Endodermal cell (in vitro differentiated cells): ENCODE data around the gene POMP. TPM values are rescaled to one million over a fixed set of nuclear protein-coding genes. Genes with fewer than 3 reads are reported as not detected.

Source experiments
- DNase-seq: peaks from one replicate; pipeline ENCODE4 v3.0.0-alpha.2; 2017
- H3K27ac ChIP-seq: 2 replicates; pipeline ENCODE4 v1.5.1; 2013; ENCODE audit warnings: mild to moderate bottlenecking, low read depth, low read length, moderate library complexity
- H3K27me3 ChIP-seq: 2 replicates; pipeline ENCODE4 v1.6.1; 2013; ENCODE audit warnings: mild to moderate bottlenecking, low read length, moderate library complexity; ENCODE audit not compliant: insufficient read depth, control insufficient read depth, poor library complexity, severe bottlenecking
- H3K36me3 ChIP-seq: 2 replicates; pipeline ENCODE4 v1.7.0; 2013; ENCODE audit warnings: mild to moderate bottlenecking, low read length, moderate library complexity; ENCODE audit not compliant: control insufficient read depth, insufficient read depth
- H3K4me1 ChIP-seq: one replicate; pipeline ENCODE4 v1.7.0; 2013; ENCODE audit warnings: low read length; ENCODE audit not compliant: control insufficient read depth, insufficient read depth
- H3K4me3 ChIP-seq: 2 replicates; pipeline ENCODE4 v1.5.1; 2013; ENCODE audit warnings: mild to moderate bottlenecking, low read length, moderate library complexity
- H3K9ac ChIP-seq: 2 replicates; pipeline ENCODE4 v1.6.1; 2013; ENCODE audit warnings: mild to moderate bottlenecking, low read length, moderate library complexity; ENCODE audit not compliant: poor library complexity, severe bottlenecking; ENCODE audit errors: extremely low read depth
- H3K9me3 ChIP-seq: 2 replicates; pipeline ENCODE4 v1.6.1; 2013; ENCODE audit warnings: mild to moderate bottlenecking, low read length, moderate library complexity; ENCODE audit not compliant: control insufficient read depth
- H3K27ac Mint-ChIP-seq: 2 replicates; pipeline ENCODE4 v1.8.0; 2020; ENCODE audit warnings: mixed read lengths
- H3K27me3 Mint-ChIP-seq: 2 replicates; pipeline ENCODE4 v1.8.0; 2021; ENCODE audit warnings: mild to moderate bottlenecking, mixed read lengths; ENCODE audit not compliant: insufficient read depth
- H3K36me3 Mint-ChIP-seq: 2 replicates; pipeline ENCODE4 v1.8.0; 2020; ENCODE audit warnings: low read depth, mixed read lengths
- H3K4me1 Mint-ChIP-seq: 2 replicates; pipeline ENCODE4 v1.8.0; 2020; ENCODE audit warnings: mixed read lengths
- H3K4me3 Mint-ChIP-seq: 2 replicates; pipeline ENCODE4 v1.8.0; 2020; ENCODE audit warnings: mild to moderate bottlenecking, moderate library complexity, mixed read lengths
- H3K9me3 Mint-ChIP-seq: 2 replicates; pipeline ENCODE4 v1.8.0; 2020; ENCODE audit warnings: mild to moderate bottlenecking, mixed read lengths
- WGBS, 2 experiments: methylation state at CpG; one replicate each; pipeline versions ENCODE4 v1.1.5 to v1.1.7; 2013; ENCODE audit warnings: missing lambda C conversion rate in 2 of 2, mixed read lengths in 1 of 2; ENCODE audit not compliant: insufficient coverage in 1 of 2, insufficient read length in 1 of 2; 5-methylcytosine and 5-hydroxymethylcytosine counted together
- total RNA-seq, 2 donors: library from RNA; stranded (reverse); fragmentation: NEBNext Ultra II Directional in 1 of 2; extraction: Animal tissue kit (Norgen Biotek cat#: 25700) in 1 of 2; gene quantifications; 2 replicates in 1 of 2; 3 replicates in 1 of 2; pipeline ENCODE4 v1.2.1, GENCODE V29; 2021
- TF ChIP-seq, protein P1 (sequence below): fragments of 200-600 bp; sonication (generic); conservative IDR thresholded peaks from 2 replicates; pipeline ENCODE4 v1.5.0; 2021; ENCODE audit warnings: antibody characterized with exemption, mild to moderate bottlenecking

POMP gene
- total RNA-seq, 2 donors from 2014 or later: 88.8 to 95.4 TPM

DNA sequence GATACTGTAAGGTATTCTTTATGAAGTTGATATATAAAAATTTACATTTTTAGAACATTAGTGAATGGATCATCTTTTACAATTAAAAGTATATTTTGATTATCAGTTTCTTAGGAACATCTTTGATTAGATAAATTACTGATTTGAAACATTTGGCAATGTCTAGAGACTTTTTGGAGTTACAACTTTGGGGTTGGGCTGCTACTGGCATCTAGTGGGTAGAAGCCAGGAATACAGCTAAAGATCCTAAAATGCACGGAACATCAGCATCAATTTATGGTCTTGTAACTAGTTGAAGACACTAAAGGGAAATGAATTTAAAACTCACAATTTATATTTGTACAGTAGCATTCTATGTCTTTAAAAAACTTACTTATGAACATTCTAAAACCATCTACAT lies 19.9 kb downstream of the POMP start:
- Histone ChIP-seq H3K9me3 (no peaks in the 10 kb centered on the region), H3K4me1 (no peaks in the 10 kb centered on the region), H3K27ac (no peak overlapping the region), H3K4me3 (no peak overlapping the region), H3K36me3 (peaks cover 65% of the 10 kb centered on the region), H3K27me3 (no peaks in the 10 kb centered on the region), H3K9ac (no peak overlapping the region)
- Mint-ChIP-seq H3K9me3 (no peaks in the 10 kb centered on the region), H3K27ac (no peak overlapping the region), H3K36me3 (peaks cover 34% of the 10 kb centered on the region), H3K4me1 (no peaks in the 10 kb centered on the region), H3K27me3 (no peaks in the 10 kb centered on the region), H3K4me3 (no peak overlapping the region)
- TF ChIP-seq, protein P1, sequence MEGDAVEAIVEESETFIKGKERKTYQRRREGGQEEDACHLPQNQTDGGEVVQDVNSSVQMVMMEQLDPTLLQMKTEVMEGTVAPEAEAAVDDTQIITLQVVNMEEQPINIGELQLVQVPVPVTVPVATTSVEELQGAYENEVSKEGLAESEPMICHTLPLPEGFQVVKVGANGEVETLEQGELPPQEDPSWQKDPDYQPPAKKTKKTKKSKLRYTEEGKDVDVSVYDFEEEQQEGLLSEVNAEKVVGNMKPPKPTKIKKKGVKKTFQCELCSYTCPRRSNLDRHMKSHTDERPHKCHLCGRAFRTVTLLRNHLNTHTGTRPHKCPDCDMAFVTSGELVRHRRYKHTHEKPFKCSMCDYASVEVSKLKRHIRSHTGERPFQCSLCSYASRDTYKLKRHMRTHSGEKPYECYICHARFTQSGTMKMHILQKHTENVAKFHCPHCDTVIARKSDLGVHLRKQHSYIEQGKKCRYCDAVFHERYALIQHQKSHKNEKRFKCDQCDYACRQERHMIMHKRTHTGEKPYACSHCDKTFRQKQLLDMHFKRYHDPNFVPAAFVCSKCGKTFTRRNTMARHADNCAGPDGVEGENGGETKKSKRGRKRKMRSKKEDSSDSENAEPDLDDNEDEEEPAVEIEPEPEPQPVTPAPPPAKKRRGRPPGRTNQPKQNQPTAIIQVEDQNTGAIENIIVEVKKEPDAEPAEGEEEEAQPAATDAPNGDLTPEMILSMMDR: peak; percentile 58
- WGBS, 2 experiments: 92% methylated on average over 1 of the region's 1 CpG; no CpG with 5 or more reads in 1 of the 2 experiments
- DNase-seq: no peak

DNA sequence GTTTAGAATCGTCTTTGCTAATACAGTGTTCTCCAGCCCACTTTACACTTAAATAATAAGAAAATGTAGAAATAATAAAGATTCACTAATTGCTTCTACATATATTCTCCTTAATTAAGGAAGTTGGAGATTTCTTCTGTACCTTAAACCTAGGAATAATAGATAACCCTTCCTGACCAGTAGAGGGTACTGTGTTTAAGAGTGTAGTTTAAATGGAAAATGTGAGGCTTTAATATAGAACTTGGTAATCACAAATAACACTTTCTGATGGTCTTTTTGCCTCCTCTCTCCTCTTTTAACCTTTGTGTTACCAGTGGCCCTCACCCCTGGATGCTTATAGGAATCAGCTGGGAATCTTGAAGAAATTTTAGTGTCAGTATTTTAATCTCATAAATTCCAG lies 20.7 kb downstream of the POMP start:
- Mint-ChIP-seq H3K36me3 (peaks cover 26% of the 10 kb centered on the region), H3K27ac (no peak overlapping the region), H3K4me1 (peaks cover 3% of the 10 kb centered on the region), H3K9me3 (no peaks in the 10 kb centered on the region), H3K4me3 (no peak overlapping the region), H3K27me3 (no peaks in the 10 kb centered on the region)
- Histone ChIP-seq H3K9ac (no peak overlapping the region), H3K36me3 (peaks cover 57% of the 10 kb centered on the region), H3K27me3 (no peaks in the 10 kb centered on the region), H3K27ac (no peak overlapping the region), H3K4me3 (no peak overlapping the region), H3K4me1 (no peaks in the 10 kb centered on the region), H3K9me3 (no peaks in the 10 kb centered on the region)
- DNase-seq: no peak
- TF ChIP-seq, protein P1: peak; percentile 71
- WGBS, 2 experiments: no CpG with 5 or more reads among the region's 1 CpG

DNA sequence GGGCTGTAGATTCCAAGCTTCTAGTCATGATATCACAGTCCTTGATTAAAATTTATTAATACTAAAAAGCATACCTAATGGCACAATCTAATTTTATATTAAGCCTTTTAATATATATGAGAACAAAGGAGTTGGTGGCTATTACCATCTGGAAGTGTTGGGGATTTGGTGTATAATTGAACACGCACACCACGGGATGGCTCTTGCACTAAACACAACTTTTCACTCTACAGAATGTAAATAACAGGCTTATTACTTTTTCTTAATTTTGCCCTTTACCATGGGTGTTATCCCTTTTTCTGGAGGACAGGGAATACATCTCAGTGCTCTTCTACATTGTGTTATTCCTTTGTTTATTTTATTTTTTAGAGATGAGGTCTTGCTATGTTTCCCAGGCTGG lies 21.6 kb downstream of the POMP start:
- Histone ChIP-seq H3K9me3 (no peaks in the 10 kb centered on the region), H3K27me3 (no peaks in the 10 kb centered on the region), H3K4me1 (no peaks in the 10 kb centered on the region), H3K36me3 (peaks cover 47% of the 10 kb centered on the region), H3K4me3 (no peak overlapping the region), H3K27ac (no peak overlapping the region), H3K9ac (no peak overlapping the region)
- no peak for DNase-seq
- TF ChIP-seq, protein P1: no peak
- no peak overlapping the region for H3K4me3 Mint-ChIP-seq
- H3K4me1 Mint-ChIP-seq: peaks cover 8% of the 10 kb centered on the region
- no peak overlapping the region for H3K27ac Mint-ChIP-seq
- no peaks in the 10 kb centered on the region for H3K9me3 Mint-ChIP-seq
- 94% methylated on average over 2 of the region's 2 CpGs; no CpG with 5 or more reads in 1 of the 2 experiments for whole genome bisulfite sequencing, 2 experiments
- H3K27me3 Mint-ChIP-seq: no peaks in the 10 kb centered on the region
- peaks cover 18% of the 10 kb centered on the region for H3K36me3 Mint-ChIP-seq
